ENCODE measurements around the gene NOTUM.

The NOTUM gene

DNA sequence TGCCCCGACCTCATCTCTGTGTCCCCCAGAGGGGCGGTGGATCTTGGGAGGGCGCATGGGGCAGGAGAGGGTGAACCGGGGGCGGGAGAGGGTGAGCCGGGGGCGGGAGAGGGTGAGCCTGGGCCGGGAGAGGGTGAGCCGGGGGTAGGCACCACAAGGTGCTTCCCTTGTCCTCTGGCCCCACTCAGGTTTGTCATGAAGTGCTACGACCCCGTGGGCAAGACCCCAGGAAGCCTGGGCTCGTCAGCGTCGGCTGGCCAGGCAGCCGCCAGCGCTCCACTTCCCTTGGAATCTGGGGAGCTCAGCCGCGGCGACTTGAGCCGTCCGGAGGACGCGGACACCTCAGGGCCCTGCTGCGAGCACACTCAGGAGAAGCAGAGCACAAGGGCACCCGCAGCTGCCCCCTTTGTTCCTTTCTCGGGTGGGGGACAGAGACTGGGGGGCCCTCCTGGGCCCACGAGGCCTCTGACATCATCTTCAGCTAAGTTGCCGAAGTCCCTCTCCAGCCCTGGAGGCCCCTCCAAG, 35.3 kb upstream of the NOTUM start:
- no peak overlapping the region for H3K4me3 ChIP-seq (replicated peaks; ENCODE audit: low read depth, low read length)
- TF ChIP-seq CTCF (IDR thresholded peaks at IDR 0.05; ENCODE audit: low read length, missing control alignments) = no peak
- no peak for DNase-seq (ENCODE audit: low read depth)

DNA sequence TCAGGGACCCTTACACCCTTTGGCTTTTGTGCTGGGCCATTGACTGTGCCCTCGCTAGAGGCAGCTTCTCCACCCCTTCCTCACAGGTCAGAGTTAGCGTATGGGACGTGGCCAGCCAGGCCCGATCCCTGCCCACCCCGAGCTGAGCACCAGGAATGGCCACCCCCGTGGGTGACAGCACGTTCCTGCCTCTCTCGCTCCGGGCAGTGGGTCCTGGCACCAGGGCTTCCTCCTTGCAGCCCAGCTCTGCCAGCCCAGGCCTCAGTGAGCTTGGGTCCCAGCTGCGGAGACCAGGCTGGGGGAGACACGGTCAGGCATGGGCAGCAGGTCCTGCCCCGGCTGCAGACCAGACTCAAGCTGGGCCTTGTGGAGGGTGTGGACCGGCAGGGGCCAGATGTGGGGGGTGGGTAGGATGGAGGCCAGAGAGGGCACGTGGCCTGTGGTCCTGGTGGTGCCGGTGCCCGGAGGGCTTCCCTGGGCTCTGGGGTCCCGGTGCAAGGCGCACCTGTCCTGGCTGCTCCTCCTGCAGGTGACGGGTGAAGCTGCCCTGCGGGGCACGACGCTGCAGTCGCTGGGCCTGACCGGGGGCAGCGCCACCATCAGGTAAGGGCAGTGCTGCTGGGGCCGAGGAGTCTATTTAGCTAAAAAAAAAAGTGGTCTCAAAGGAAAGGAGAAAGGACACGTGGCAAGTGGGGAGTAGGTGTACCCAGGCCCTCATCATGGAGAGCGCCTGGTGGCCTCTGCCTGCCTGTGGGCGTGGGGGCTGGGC, 34.7 kb upstream of the NOTUM start:
- H3K4me3 ChIP-seq (replicated peaks; ENCODE audit: low read depth, low read length) = no peak overlapping the region
- no peak for TF ChIP-seq CTCF (IDR thresholded peaks at IDR 0.05; ENCODE audit: low read length, missing control alignments)
- no peak for DNase-seq (ENCODE audit: low read depth)

GRCh38 chr17:81994593-81995462, 33.8 kb upstream of the NOTUM start:
- no peak for DNase-seq (ENCODE audit: low read depth)
- H3K4me3 ChIP-seq (replicated peaks; ENCODE audit: low read depth, low read length) = no peak overlapping the region
- TF ChIP-seq CTCF (IDR thresholded peaks at IDR 0.05; ENCODE audit: low read length, missing control alignments) = no peak

DNA sequence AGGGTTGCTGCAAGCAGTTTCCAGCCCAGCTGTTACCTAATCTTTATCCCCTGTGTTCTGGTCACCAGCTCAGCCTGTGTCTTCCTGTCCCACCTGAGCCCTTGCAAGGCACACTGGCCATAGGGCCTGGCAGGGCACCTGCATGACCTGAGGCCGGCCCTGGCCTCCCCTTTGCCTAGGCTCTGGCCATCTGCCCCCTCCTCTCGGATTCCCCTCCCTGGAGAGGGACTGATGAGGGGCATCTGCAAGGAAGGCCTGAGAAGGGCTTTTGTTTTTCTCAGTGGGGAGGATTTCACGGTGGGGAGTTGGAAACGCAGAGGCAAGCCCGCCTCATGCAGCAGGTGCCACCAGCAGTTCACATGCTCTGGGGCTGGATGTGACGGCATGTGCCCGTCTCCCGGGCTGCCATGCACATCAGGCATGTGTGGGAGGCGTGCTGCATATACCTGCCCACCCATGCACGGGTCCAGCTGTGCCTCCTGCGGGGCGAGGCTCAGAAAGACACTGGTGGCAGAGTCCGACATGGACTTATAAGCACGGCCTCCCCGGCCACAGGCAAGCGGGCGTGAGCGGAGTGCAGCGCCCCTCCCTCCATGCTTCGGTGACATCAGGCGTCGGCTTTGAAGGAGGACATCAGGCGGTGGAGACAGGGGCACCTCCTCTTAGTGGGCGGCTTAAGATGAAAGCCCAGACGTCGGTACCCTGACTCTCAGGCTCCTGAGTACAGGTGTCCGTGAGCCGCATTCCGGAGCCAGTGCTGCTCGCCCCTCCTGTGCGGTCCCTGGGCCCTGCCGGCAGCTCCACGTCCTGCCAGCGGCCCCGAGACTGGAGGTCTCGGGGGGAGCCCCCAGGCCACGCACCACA, 33.0 kb upstream of the NOTUM start:
- no peak for DNase-seq (ENCODE audit: low read depth)
- no peak overlapping the region for H3K4me3 ChIP-seq (replicated peaks; ENCODE audit: low read depth, low read length)
- no peak for TF ChIP-seq CTCF (IDR thresholded peaks at IDR 0.05; ENCODE audit: low read length, missing control alignments)

DNA sequence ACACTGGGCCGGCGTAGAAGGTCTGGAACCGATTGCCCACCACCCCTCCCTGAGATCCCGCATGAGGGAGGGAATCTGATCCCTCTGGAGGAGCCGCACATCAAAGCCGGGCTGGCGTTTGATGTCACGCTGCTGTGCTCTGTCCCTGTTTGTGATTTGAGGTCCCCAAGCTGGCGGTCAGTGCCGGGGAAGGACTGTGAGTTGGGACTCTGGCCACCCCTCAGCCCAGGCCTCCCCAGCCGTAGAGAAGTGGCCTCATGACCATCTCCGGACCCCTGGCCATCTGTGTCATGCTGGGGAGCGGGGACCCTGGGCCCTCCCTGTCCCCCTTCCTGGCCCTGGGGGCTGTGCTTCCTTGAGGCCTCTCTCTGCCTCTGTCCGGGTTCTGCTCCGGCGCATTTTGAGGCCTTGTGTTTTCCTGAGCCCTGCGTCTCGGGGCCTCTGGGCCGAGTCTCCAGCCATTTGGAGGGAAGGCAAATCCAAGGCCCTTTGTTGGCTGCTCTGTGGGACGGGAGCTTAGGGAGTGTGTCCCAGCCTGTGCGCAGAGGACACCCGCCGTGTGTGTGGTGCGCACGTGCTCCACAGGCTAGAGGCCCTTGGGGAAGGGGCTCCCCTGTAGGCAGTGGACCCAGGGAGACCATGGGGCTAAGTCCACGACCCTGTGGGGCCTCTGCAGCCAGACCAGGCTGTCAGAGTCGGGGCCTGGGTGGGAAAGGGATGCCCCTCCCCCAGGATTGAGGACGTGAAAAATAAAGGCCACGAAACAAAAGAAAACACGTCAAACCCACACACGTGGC, 31.5 kb upstream of the NOTUM start:
- no peak for TF ChIP-seq CTCF (IDR thresholded peaks at IDR 0.05; ENCODE audit: low read length, missing control alignments)
- DNase-seq (ENCODE audit: low read depth) = no peak
- no peak overlapping the region for H3K4me3 ChIP-seq (replicated peaks; ENCODE audit: low read depth, low read length)
